GM06990 (cell line): ENCODE measurements around the gene BCORL1.
A peak's percentile ranks its signal among the peaks of the same experiment; 100 is the strongest.

Experiments
- DNase-seq: peaks from one replicate; pipeline ENCODE4 v3.0.0-alpha.2; 2011; ENCODE audit not compliant: insufficient read length; ENCODE audit errors: extremely low read depth
- H3K27me3 ChIP-seq: replicated peaks from 2 replicates; pipeline ENCODE4 v1.6.0; 2011; ENCODE audit warnings: low read length; ENCODE audit not compliant: control insufficient read depth, insufficient read depth
- H3K36me3 ChIP-seq: 2 replicates; pipeline ENCODE4 v1.5.1; 2011; ENCODE audit warnings: low read length; ENCODE audit not compliant: control insufficient read depth, insufficient read depth
- H3K4me3 ChIP-seq: replicated peaks from 2 replicates; pipeline ENCODE4 v1.5.1; 2011; ENCODE audit warnings: low read depth, mild to moderate bottlenecking, control low read depth, low read length
- TF ChIP-seq, protein P1 (sequence below): IDR thresholded peaks from 2 replicates; pipeline ENCODE4 v1.5.1; 2011; ENCODE audit warnings: low read length, control low read depth, mild to moderate bottlenecking, inconsistent platforms; ENCODE audit not compliant: insufficient read depth, poor library complexity, severe bottlenecking

Gene BCORL1

GRCh38 chrX:130060122-130061069 lies 78.0 kb downstream of the BCORL1 start:
- peaks cover 3% of the 10 kb centered on the region for H3K36me3 ChIP-seq
- TF ChIP-seq, protein P1, sequence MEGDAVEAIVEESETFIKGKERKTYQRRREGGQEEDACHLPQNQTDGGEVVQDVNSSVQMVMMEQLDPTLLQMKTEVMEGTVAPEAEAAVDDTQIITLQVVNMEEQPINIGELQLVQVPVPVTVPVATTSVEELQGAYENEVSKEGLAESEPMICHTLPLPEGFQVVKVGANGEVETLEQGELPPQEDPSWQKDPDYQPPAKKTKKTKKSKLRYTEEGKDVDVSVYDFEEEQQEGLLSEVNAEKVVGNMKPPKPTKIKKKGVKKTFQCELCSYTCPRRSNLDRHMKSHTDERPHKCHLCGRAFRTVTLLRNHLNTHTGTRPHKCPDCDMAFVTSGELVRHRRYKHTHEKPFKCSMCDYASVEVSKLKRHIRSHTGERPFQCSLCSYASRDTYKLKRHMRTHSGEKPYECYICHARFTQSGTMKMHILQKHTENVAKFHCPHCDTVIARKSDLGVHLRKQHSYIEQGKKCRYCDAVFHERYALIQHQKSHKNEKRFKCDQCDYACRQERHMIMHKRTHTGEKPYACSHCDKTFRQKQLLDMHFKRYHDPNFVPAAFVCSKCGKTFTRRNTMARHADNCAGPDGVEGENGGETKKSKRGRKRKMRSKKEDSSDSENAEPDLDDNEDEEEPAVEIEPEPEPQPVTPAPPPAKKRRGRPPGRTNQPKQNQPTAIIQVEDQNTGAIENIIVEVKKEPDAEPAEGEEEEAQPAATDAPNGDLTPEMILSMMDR: peak; percentile 75
- H3K4me3 ChIP-seq: peak overlapping the region; percentile 40
- DNase-seq: peak; percentile 85
- no peaks in the 10 kb centered on the region for H3K27me3 ChIP-seq

DNA sequence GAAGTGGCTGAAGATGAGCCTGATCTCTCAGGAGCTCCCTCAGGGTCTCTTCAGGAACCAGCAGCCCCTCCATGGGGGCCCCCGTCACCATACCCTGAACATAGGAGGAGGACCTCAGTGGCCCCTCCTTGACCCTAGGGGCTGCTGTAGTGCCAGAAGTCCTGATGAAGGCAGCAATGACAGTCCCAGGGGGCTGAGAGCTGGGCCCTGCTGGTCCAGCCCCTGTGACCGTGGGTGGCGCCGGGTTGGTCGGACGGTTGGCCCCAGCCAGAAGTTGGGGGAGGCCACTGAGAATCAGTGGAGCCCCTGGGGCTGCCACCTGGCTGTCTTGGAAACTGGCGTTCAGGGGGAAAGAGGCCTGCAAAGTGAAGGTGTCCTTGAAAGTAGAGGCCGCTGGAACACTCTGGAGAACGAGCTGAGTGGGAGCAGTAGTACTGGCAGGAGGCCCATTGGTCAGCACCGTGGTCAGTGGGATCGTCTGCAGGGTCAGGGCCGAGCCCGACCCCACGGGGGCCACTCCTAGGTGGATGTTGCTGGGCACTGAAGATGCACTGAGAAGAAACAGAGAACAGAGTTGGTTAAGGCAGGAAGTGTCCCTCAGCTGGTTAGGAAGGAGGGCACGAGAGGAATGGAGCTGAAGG lies 84.7 kb downstream of the BCORL1 start:
- TF ChIP-seq, protein P1: no peak
- Histone ChIP-seq H3K27me3 (no peaks in the 10 kb centered on the region), H3K36me3 (peaks cover 11% of the 10 kb centered on the region), H3K4me3 (no peak overlapping the region)
- no peak for DNase-seq

GRCh38 chrX:130071611-130072344 lies 89.3 kb downstream of the BCORL1 start:
- H3K4me3 ChIP-seq: no peak overlapping the region
- DNase-seq: no peak
- H3K27me3 ChIP-seq: no peaks in the 10 kb centered on the region
- peaks cover 11% of the 10 kb centered on the region for H3K36me3 ChIP-seq
- TF ChIP-seq, protein P1: no peak

GRCh38 chrX:130072345-130072740 lies 89.9 kb downstream of the BCORL1 start:
- TF ChIP-seq, protein P1: no peak
- peaks cover 8% of the 10 kb centered on the region for H3K36me3 ChIP-seq
- no peak overlapping the region for H3K4me3 ChIP-seq
- H3K27me3 ChIP-seq: no peaks in the 10 kb centered on the region
- no peak for DNase-seq

- Histone ChIP-seq H3K4me3 (no peak overlapping the region), H3K36me3 (peaks cover 2% of the 10 kb centered on the region), H3K27me3 (no peaks in the 10 kb centered on the region)
- TF ChIP-seq, protein P1: no peak
- DNase-seq: no peak
These were observed 93.3 kb downstream of the BCORL1 start for GRCh38 chrX:130075777-130076176.
